ENCODE measurements around the gene KRT14.
"Not testable (repeated sequence)": the region's sequence is repeated elsewhere in the genome, so short reads cannot be mapped to it uniquely, and the experiment has no call there.

KRT14 gene

GRCh38 chr17:41544935-41545334 is 41.8 kb downstream of the KRT14 start:
- DNase-seq: no peak

GRCh38 chr17:41544491-41544892 is 42.2 kb downstream of the KRT14 start:
- DNase-seq: no peak

GRCh38 chr17:41542786-41543185 is 43.9 kb downstream of the KRT14 start:
- not testable (repeated sequence) for DNase-seq

- no peak for DNase-seq
These were observed 44.3 kb downstream of the KRT14 start for GRCh38 chr17:41542357-41542756.

GRCh38 chr17:41540921-41541625 is 45.6 kb downstream of the KRT14 start:
- no peak for DNase-seq

- no peak for DNase-seq
These were observed 46.6 kb downstream of the KRT14 start for GRCh38 chr17:41539979-41540701.

GRCh38 chr17:41539071-41539492 is 47.6 kb downstream of the KRT14 start:
- no peak for DNase-seq

- DNase-seq: no peak
These were observed 48.1 kb downstream of the KRT14 start for GRCh38 chr17:41538565-41538991.

- DNase-seq: no peak
These were observed 48.7 kb downstream of the KRT14 start for GRCh38 chr17:41537990-41538389.

GRCh38 chr17:41537614-41537954 is 49.1 kb downstream of the KRT14 start:
- no peak for DNase-seq

GRCh38 chr17:41536741-41537613 is 49.7 kb downstream of the KRT14 start:
- no peak for DNase-seq

- no peak for DNase-seq
These were observed 50.8 kb downstream of the KRT14 start for GRCh38 chr17:41535764-41536481.

- no peak for DNase-seq
These were observed 51.7 kb downstream of the KRT14 start for GRCh38 chr17:41534899-41535546.

GRCh38 chr17:41533613-41534012 is 53.1 kb downstream of the KRT14 start:
- DNase-seq: no peak

- DNase-seq: no peak
These were observed 53.6 kb downstream of the KRT14 start for GRCh38 chr17:41532947-41533570.
